ENCODE measurements around the gene AMBRA1. TPM values are rescaled to one million over a fixed set of nuclear protein-coding genes. Genes with fewer than 3 reads are reported as not detected.

Gene AMBRA1
- total and polyA plus RNA-seq, 2 donors (not counting 3 experiments of a cell fraction or from before 2014, with no cell fraction given) = 18.4 to 32.4 TPM

- DNase-seq (ENCODE audit: low read depth, low spot score) = no peak
- H3K27me3 ChIP-seq (ENCODE audit: control insufficient read depth in 2 of 2, insufficient read depth in 2 of 2, low read length in 2 of 2) = no peaks in the 10 kb centered on the region
- no TSS peak for BruUV-seq (replicated peaks)
- no peak for TF ChIP-seq MYC (IDR thresholded peaks at IDR 0.05; ENCODE audit: low read depth, low read length)
- ChIA-PET POLR2A (no interaction called here), CTCF (interaction anchor here (0.5 to 11.0 kb wide), 5 partner anchors 14 to 146 kb away, joined by 3 to 114 read pairs (median 4); no protein-coding TSS in a partner anchor)
- H2AFZ ChIP-seq (ENCODE audit: low read depth, low read length) = no peak overlapping the region
- H3K79me2 ChIP-seq (ENCODE audit: control insufficient read depth, insufficient read depth, low read length) = peaks cover 49% of the 10 kb centered on the region
- no peak overlapping the region for H3K4me3 ChIP-seq (replicated peaks in 1 of 3; ENCODE audit: insufficient read depth in 1 of 3, low read depth in 1 of 3, low read length in 3 of 3)
- no peak for FAIRE-seq
- H3K9me3 ChIP-seq (replicated peaks; ENCODE audit: control insufficient read depth, insufficient read depth, low read length) = no peaks in the 10 kb centered on the region
- H3K4me2 ChIP-seq (ENCODE audit: insufficient read depth, low read length) = no peak overlapping the region
- H4K20me1 ChIP-seq (replicated peaks; ENCODE audit: control insufficient read depth, extremely low read depth, insufficient read depth, low read length) = peaks cover 7% of the 10 kb centered on the region
- no peak overlapping the region for H3K9ac ChIP-seq (replicated peaks; ENCODE audit: extremely low read depth, insufficient read depth, low read length)
- no peaks in the 10 kb centered on the region for H3K36me3 ChIP-seq (ENCODE audit: control insufficient read depth in 2 of 2, extremely low read depth in 1 of 2, insufficient read depth in 2 of 2, low read length in 2 of 2)
- dilution Hi-C loops (cut with MboI; ENCODE audit: extremely low pct_ligation_motif_present, low sequenced_read_pairs) (no loop called here), intact Hi-C loops (cut with micrococcal nuclease) (no loop called here)
- no peaks in the 10 kb centered on the region for H3K9me1 ChIP-seq (replicated peaks; ENCODE audit: control insufficient read depth, extremely low read depth, insufficient read depth, low read length)
- no peak overlapping the region for H3K27ac ChIP-seq (ENCODE audit: insufficient read depth, low read depth, low read length)
- H3K4me1 ChIP-seq (ENCODE audit: control insufficient read depth, extremely low read depth, insufficient read depth, low read length) = no peaks in the 10 kb centered on the region
Observed at GRCh38 chr11:46533396-46534100, 60.3 kb downstream of the AMBRA1 start.

GRCh38 chr11:46529928-46530574 is 63.8 kb downstream of the AMBRA1 start:
- dilution Hi-C loops (cut with MboI; ENCODE audit: extremely low pct_ligation_motif_present, low sequenced_read_pairs) (no loop called here), intact Hi-C loops (cut with micrococcal nuclease) (loop anchor here (1.0 kb wide), 3 partner anchors 10 to 141 kb away; no protein-coding TSS in a partner anchor)
- no peak for DNase-seq (ENCODE audit: low read depth, low spot score)
- H3K9ac ChIP-seq (replicated peaks; ENCODE audit: extremely low read depth, insufficient read depth, low read length) = no peak overlapping the region
- H3K9me1 ChIP-seq (replicated peaks; ENCODE audit: control insufficient read depth, extremely low read depth, insufficient read depth, low read length) = no peaks in the 10 kb centered on the region
- no peaks in the 10 kb centered on the region for H3K36me3 ChIP-seq (ENCODE audit: control insufficient read depth in 2 of 2, extremely low read depth in 1 of 2, insufficient read depth in 2 of 2, low read length in 2 of 2)
- no peak overlapping the region for H3K4me3 ChIP-seq (replicated peaks in 1 of 3; ENCODE audit: insufficient read depth in 1 of 3, low read depth in 1 of 3, low read length in 3 of 3)
- no peak for FAIRE-seq
- CTCF ChIA-PET = interaction anchor here (0.6 to 11.0 kb wide), 58 partner anchors 8 to 308 kb away, joined by 3 to 171 read pairs (median 6); partner anchors contain the start of genes AMBRA1, CHRM4 and MDK
- no peaks in the 10 kb centered on the region for H3K27me3 ChIP-seq (ENCODE audit: control insufficient read depth in 2 of 2, insufficient read depth in 2 of 2, low read length in 2 of 2)
- H3K4me1 ChIP-seq (ENCODE audit: control insufficient read depth, extremely low read depth, insufficient read depth, low read length) = no peaks in the 10 kb centered on the region
- TF ChIP-seq GATA2 (IDR thresholded peaks at IDR 0.05; ENCODE audit: insufficient read depth, insufficient read length, low read depth, low read length) (no peak), POLR2AphosphoS5 (IDR thresholded peaks at IDR 0.05; ENCODE audit: insufficient read depth, low read depth, low read length) (no peak), MYC (IDR thresholded peaks at IDR 0.05; ENCODE audit: low read depth, low read length) (no peak), FOS (IDR thresholded peaks at IDR 0.05; ENCODE audit: borderline replicate concordance, insufficient read depth, low read length) (no peak), EZH2 (IDR thresholded peaks at IDR 0.05; ENCODE audit: borderline replicate concordance, low read depth, low read length, severe bottlenecking) (no peak)
- H3K79me2 ChIP-seq (ENCODE audit: control insufficient read depth, insufficient read depth, low read length) = peaks cover 37% of the 10 kb centered on the region
- POLR2A ChIA-PET = no interaction called here
- H3K27ac ChIP-seq (ENCODE audit: insufficient read depth, low read depth, low read length) = no peak overlapping the region
- H4K20me1 ChIP-seq (replicated peaks; ENCODE audit: control insufficient read depth, extremely low read depth, insufficient read depth, low read length) = no peaks in the 10 kb centered on the region
- no TSS peak for BruUV-seq (replicated peaks)
- no peaks in the 10 kb centered on the region for H3K9me3 ChIP-seq (replicated peaks; ENCODE audit: control insufficient read depth, insufficient read depth, low read length)
- H3K4me2 ChIP-seq (ENCODE audit: insufficient read depth, low read length) = no peak overlapping the region
- H2AFZ ChIP-seq (ENCODE audit: low read depth, low read length) = no peak overlapping the region
